GM10266 (cell line): ENCODE results near the gene ITSN1.

ENCODE experiments used
- DNase-seq: peaks from one replicate; pipeline ENCODE4 v3.0.0; 2012; ENCODE audit errors: extremely low spot score
- TF ChIP-seq, protein P1 (sequence below): IDR thresholded peaks from 2 replicates; pipeline ENCODE4 v1.5.1; 2012; ENCODE audit warnings: mild to moderate bottlenecking, low read depth; ENCODE audit not compliant: control insufficient read depth, insufficient read depth; ENCODE audit errors: missing control alignments

Gene ITSN1

DNA sequence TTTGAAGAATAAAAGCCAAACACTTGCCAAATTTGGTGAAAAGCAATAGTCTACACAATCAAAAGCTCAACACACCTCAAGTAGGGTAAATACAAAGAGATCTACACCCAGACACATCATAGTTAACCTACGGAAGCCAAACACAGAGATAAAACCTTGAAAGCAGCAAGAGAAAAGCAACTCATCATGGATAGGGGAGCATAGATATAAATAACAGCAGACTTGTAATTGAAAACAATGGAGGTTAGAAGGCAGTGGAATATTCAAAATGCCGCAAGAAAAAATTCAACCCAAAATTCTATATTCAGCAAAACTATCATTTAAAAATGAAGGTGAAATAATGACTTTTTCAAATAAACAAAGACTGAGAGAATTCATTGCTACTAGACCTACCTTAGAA lies 105.1 kb downstream of the ITSN1 start:
- DNase-seq: no peak
- TF ChIP-seq, protein P1, sequence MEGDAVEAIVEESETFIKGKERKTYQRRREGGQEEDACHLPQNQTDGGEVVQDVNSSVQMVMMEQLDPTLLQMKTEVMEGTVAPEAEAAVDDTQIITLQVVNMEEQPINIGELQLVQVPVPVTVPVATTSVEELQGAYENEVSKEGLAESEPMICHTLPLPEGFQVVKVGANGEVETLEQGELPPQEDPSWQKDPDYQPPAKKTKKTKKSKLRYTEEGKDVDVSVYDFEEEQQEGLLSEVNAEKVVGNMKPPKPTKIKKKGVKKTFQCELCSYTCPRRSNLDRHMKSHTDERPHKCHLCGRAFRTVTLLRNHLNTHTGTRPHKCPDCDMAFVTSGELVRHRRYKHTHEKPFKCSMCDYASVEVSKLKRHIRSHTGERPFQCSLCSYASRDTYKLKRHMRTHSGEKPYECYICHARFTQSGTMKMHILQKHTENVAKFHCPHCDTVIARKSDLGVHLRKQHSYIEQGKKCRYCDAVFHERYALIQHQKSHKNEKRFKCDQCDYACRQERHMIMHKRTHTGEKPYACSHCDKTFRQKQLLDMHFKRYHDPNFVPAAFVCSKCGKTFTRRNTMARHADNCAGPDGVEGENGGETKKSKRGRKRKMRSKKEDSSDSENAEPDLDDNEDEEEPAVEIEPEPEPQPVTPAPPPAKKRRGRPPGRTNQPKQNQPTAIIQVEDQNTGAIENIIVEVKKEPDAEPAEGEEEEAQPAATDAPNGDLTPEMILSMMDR: no peak

- DNase-seq: no peak
- TF ChIP-seq, protein P1: no peak
These were observed 106.6 kb downstream of the ITSN1 start for GRCh38 chr21:33748903-33749302.

- DNase-seq: no peak
These were observed 107.7 kb downstream of the ITSN1 start for GRCh38 chr21:33750017-33750416.

GRCh38 chr21:33751120-33751519 lies 108.8 kb downstream of the ITSN1 start:
- TF ChIP-seq, protein P1: no peak
- no peak for DNase-seq

More at GRCh38 chr21:33750017-33750416, 107.7 kb downstream of the ITSN1 start:
- TF ChIP-seq, protein P1: no peak

DNA sequence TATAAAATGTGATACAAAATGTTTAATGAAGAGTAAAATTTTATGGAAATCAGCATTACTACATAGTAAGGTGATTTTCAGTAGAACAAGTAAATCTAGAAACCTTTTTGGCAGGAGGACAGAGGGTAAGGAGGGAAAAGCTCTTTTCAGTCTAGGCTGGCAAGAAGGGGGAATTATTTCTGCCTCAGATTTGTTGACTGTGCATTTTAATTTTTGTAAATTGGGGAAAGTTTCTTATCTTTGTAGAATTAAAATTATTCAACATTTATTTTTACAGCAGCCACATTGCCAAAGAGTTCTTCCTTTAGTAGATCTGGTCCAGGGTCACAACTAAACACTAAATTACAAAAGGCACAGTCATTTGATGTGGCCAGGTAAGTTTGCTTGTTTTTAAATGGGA lies 109.2 kb downstream of the ITSN1 start:
- no peak for DNase-seq
- TF ChIP-seq, protein P1: no peak

GRCh38 chr21:33752260-33752659 lies 110.0 kb downstream of the ITSN1 start:
- TF ChIP-seq, protein P1: no peak
- DNase-seq: no peak

DNA sequence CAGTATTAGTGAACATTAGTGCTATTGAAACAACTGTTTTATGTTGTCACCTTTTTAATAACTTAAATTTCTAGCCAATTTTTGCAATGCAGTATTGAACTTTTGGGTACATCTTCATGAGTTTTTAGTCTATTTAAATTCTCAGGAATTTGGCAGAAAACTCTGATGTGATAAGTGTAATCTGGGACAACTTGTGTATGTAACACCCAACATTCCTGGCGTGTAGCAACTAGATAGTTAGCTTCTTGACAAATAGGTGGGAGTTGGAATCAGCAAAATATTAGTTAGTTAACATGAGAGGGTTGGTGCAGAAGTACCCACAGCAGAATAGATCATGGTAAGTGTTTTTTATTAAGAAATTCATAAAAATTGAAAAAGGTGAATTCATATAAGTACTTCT lies 111.6 kb downstream of the ITSN1 start:
- no peak for DNase-seq
- TF ChIP-seq, protein P1: no peak
